MCF 10A (cell line): ENCODE measurements around the gene CPNE9. TPM values are rescaled to one million over a fixed set of nuclear protein-coding genes. Genes with fewer than 3 reads are reported as not detected.

Experiments used
- BruUV-seq: library from RNA; stranded (reverse); fragments of 400-500 nt; replicated peaks from 2 replicates; lab custom pipeline; 2021; lab: Mats Ljungman, UMichigan
- CTCF ChIA-PET: fragments of 300-600 bp; sonication (Branson Sonifier 250); formaldehyde crosslinking; extraction: SDS; loops from one replicate; lab custom pipeline; 2021; ENCODE audit warnings: antibody characterized with exemption, inconsistent platforms; lab: Yijun Ruan, JAX
- POLR2A ChIA-PET: fragments of 300-600, 350-650 bp; sonication (Branson Sonifier 250); formaldehyde crosslinking; extraction: SDS; loops from one replicate; lab custom pipeline; 2020; ENCODE audit warnings: antibody characterized with exemption, inconsistent platforms; lab: Yijun Ruan, JAX
- DNase-seq: peaks from one replicate; pipeline ENCODE4 v3.0.0-alpha.2; 2018; ENCODE audit not compliant: unreplicated experiment
- H3K27ac Mint-ChIP-seq: one replicate; pipeline ENCODE4 v1.8.0; 2022; ENCODE audit warnings: mild to moderate bottlenecking, low read depth, mixed read lengths; ENCODE audit not compliant: unreplicated experiment
- H3K27me3 Mint-ChIP-seq: one replicate; pipeline ENCODE4 v1.8.0; 2022; ENCODE audit warnings: mixed read lengths; ENCODE audit not compliant: insufficient read depth, unreplicated experiment
- H3K36me3 Mint-ChIP-seq: one replicate; pipeline ENCODE4 v1.8.0; 2022; ENCODE audit warnings: mild to moderate bottlenecking, moderate library complexity, mixed read lengths; ENCODE audit not compliant: insufficient read depth, unreplicated experiment
- H3K4me1 Mint-ChIP-seq: one replicate; pipeline ENCODE4 v1.8.0; 2022; ENCODE audit warnings: mixed read lengths; ENCODE audit not compliant: insufficient read depth, unreplicated experiment
- H3K4me3 Mint-ChIP-seq: one replicate; pipeline ENCODE4 v1.8.0; 2022; ENCODE audit warnings: mild to moderate bottlenecking, moderate library complexity, mixed read lengths; ENCODE audit not compliant: unreplicated experiment
- H3K9me3 Mint-ChIP-seq: one replicate; pipeline ENCODE4 v1.8.0; 2022; ENCODE audit warnings: mixed read lengths; ENCODE audit not compliant: unreplicated experiment
- CTCF ChIP-seq: fragments of 200-600 bp; IDR thresholded peaks from one replicate; pipeline ENCODE4 v1.8.0; 2022; ENCODE audit warnings: antibody characterized with exemption, mild to moderate bottlenecking; ENCODE audit not compliant: unreplicated experiment
- intact Hi-C: fragments of 100-400 bp; cut with micrococcal nuclease; formaldehyde crosslinking; loops from 2 replicates; pipeline ENCODE4 v1.14.1; 2022
- total RNA-seq: library from RNA; stranded (reverse); gene quantifications from 2 replicates; pipeline ENCODE4 v1.2.3, GENCODE V29; 2022

Gene CPNE9
- total RNA-seq, 1 experiment from 2014 or later: not detected

- BruUV-seq: no TSS peak
Measured at GRCh38 chr3:9678493-9678892, 25.1 kb upstream of the CPNE9 start.

GRCh38 chr3:9679476-9680080, 24.1 kb upstream of the CPNE9 start:
- H3K36me3 Mint-ChIP-seq: peaks cover 70% of the 10 kb centered on the region
- H3K27ac Mint-ChIP-seq: no peak overlapping the region
- BruUV-seq: no TSS peak
- no peaks in the 10 kb centered on the region for H3K27me3 Mint-ChIP-seq
- intact Hi-C loops: no loop called here
- H3K4me3 Mint-ChIP-seq: no peak overlapping the region
- TF ChIP-seq CTCF: no peak
- CTCF ChIA-PET: no interaction called here
- POLR2A ChIA-PET: no interaction called here
- no peak for DNase-seq
- H3K4me1 Mint-ChIP-seq: no peaks in the 10 kb centered on the region
- no peaks in the 10 kb centered on the region for H3K9me3 Mint-ChIP-seq

More at GRCh38 chr3:9678493-9678892, 25.1 kb upstream of the CPNE9 start:
- no peaks in the 10 kb centered on the region for H3K4me1 Mint-ChIP-seq
- no peaks in the 10 kb centered on the region for H3K9me3 Mint-ChIP-seq
- intact Hi-C loops: no loop called here
- POLR2A ChIA-PET: no interaction called here
- peaks cover 75% of the 10 kb centered on the region for H3K36me3 Mint-ChIP-seq
- no peak overlapping the region for H3K27ac Mint-ChIP-seq
- H3K27me3 Mint-ChIP-seq: no peaks in the 10 kb centered on the region
- DNase-seq: no peak
- no peak for TF ChIP-seq CTCF
- CTCF ChIA-PET: interaction anchor here (0.6 kb wide), 1 partner anchor 185 kb away, joined by 3 read pairs; no protein-coding TSS in a partner anchor
- H3K4me3 Mint-ChIP-seq: no peak overlapping the region

- no TSS peak for BruUV-seq
- no peaks in the 10 kb centered on the region for H3K4me1 Mint-ChIP-seq
- DNase-seq: no peak
- H3K27me3 Mint-ChIP-seq: no peaks in the 10 kb centered on the region
- intact Hi-C loops: no loop called here
- H3K27ac Mint-ChIP-seq: no peak overlapping the region
- no peaks in the 10 kb centered on the region for H3K9me3 Mint-ChIP-seq
- H3K4me3 Mint-ChIP-seq: no peak overlapping the region
- ChIA-PET CTCF (interaction anchor here (0.7 kb wide), 1 partner anchor 11 kb away, joined by 3 read pairs; no protein-coding TSS in a partner anchor), POLR2A (no interaction called here)
- peaks cover 62% of the 10 kb centered on the region for H3K36me3 Mint-ChIP-seq
- TF ChIP-seq CTCF: no peak
Measured at GRCh38 chr3:9681011-9681722, 22.5 kb upstream of the CPNE9 start.

GRCh38 chr3:9681723-9682081, 21.9 kb upstream of the CPNE9 start:
- ChIA-PET POLR2A (no interaction called here), CTCF (no interaction called here)
- BruUV-seq: no TSS peak

More at GRCh38 chr3:9681723-9682081, 21.9 kb upstream of the CPNE9 start:
- H3K27ac Mint-ChIP-seq: no peak overlapping the region
- H3K4me3 Mint-ChIP-seq: no peak overlapping the region
- intact Hi-C loops: no loop called here
- H3K36me3 Mint-ChIP-seq: peaks cover 62% of the 10 kb centered on the region
- H3K4me1 Mint-ChIP-seq: no peaks in the 10 kb centered on the region
- no peak for DNase-seq
- no peaks in the 10 kb centered on the region for H3K27me3 Mint-ChIP-seq
- H3K9me3 Mint-ChIP-seq: no peaks in the 10 kb centered on the region
- TF ChIP-seq CTCF: no peak
